ENCODE data around the gene FOXP1.

Gene FOXP1

GRCh38 chr3:71225951-71226564 is 357.5 kb downstream of the FOXP1 start:
- DNase-seq (ENCODE audit: low read depth in 4 of 4, low spot score in 1 of 4), result peak in 1 of 4 experiments; percentile 13

GRCh38 chr3:71225002-71225684 is 358.4 kb downstream of the FOXP1 start:
- DNase-seq (ENCODE audit: low read depth in 4 of 4, low spot score in 1 of 4), result no peak

GRCh38 chr3:71219744-71220638 is 363.5 kb downstream of the FOXP1 start:
- peak in 2 of 4 experiments; percentile 33 to 35 for DNase-seq (ENCODE audit: low read depth in 4 of 4, low spot score in 1 of 4)

- DNase-seq (ENCODE audit: low read depth in 4 of 4, low spot score in 1 of 4), result no peak
These were observed 365.0 kb downstream of the FOXP1 start for GRCh38 chr3:71218508-71218907.

- no peak for DNase-seq (ENCODE audit: low read depth in 4 of 4, low spot score in 1 of 4)
These were observed 365.8 kb downstream of the FOXP1 start for GRCh38 chr3:71217640-71218222.

GRCh38 chr3:71215351-71215750 is 368.2 kb downstream of the FOXP1 start:
- no peak for DNase-seq (ENCODE audit: low read depth in 4 of 4, low spot score in 1 of 4)

- DNase-seq (ENCODE audit: low read depth in 4 of 4, low spot score in 1 of 4), result no peak
These were observed 368.7 kb downstream of the FOXP1 start for GRCh38 chr3:71214797-71215196.

GRCh38 chr3:71214016-71214415 is 369.5 kb downstream of the FOXP1 start:
- DNase-seq (ENCODE audit: low read depth in 4 of 4, low spot score in 1 of 4), result no peak

- DNase-seq (ENCODE audit: low read depth in 4 of 4, low spot score in 1 of 4), result no peak
These were observed 372.4 kb downstream of the FOXP1 start for GRCh38 chr3:71211083-71211482.

- DNase-seq (ENCODE audit: low read depth in 4 of 4, low spot score in 1 of 4), result no peak
These were observed 373.1 kb downstream of the FOXP1 start for GRCh38 chr3:71210257-71211007.

GRCh38 chr3:71208211-71209095 is 375.1 kb downstream of the FOXP1 start:
- DNase-seq (ENCODE audit: low read depth in 4 of 4, low spot score in 1 of 4), result no peak

GRCh38 chr3:71207632-71208031 is 375.9 kb downstream of the FOXP1 start:
- no peak for DNase-seq (ENCODE audit: low read depth in 4 of 4, low spot score in 1 of 4)

GRCh38 chr3:71206305-71207165 is 377.0 kb downstream of the FOXP1 start:
- no peak for DNase-seq (ENCODE audit: low read depth in 4 of 4, low spot score in 1 of 4)

GRCh38 chr3:71203727-71204488 is 379.6 kb downstream of the FOXP1 start:
- DNase-seq (ENCODE audit: low read depth in 4 of 4, low spot score in 1 of 4), result no peak

GRCh38 chr3:71202848-71203533 is 380.5 kb downstream of the FOXP1 start:
- DNase-seq (ENCODE audit: low read depth in 4 of 4, low spot score in 1 of 4), result no peak

- no peak for DNase-seq (ENCODE audit: low read depth in 4 of 4, low spot score in 1 of 4)
These were observed 381.6 kb downstream of the FOXP1 start for GRCh38 chr3:71201939-71202338.

GRCh38 chr3:71197841-71198565 is 385.5 kb downstream of the FOXP1 start:
- DNase-seq (ENCODE audit: low read depth in 4 of 4, low spot score in 1 of 4), result no peak

Data from stimulated activated CD4-positive, alpha-beta T cell treated with anti-CD3 and anti-CD28 coated beads, Interleukin-1b, Interleukin-23, amount 100 ng/mL, for 24 hours (primary cell).